OCI-LY3 (cell line): Measurements from ENCODE around the gene EFCAB11.

ENCODE experiments used
- H2AFZ ChIP-seq: fragments of 200-600, 300-600 bp; shearing (Covaris generic); 2 replicates; pipeline ENCODE4 v1.6.0; 2014; ENCODE audit warnings: antibody characterized with exemption, low read depth, low read length
- H3K27ac ChIP-seq: fragments of 200-600, 300-600 bp; sonication (generic); 2 replicates; pipeline ENCODE4 v1.5.1; 2014; ENCODE audit warnings: mild to moderate bottlenecking, low read length, moderate library complexity, mixed read lengths
- H3K27me3 ChIP-seq: fragments of 200-600, 300-600 bp; sonication (generic); 2 replicates; pipeline ENCODE4 v1.6.1; 2014; ENCODE audit warnings: low read depth, low read length, mixed read lengths
- H3K36me3 ChIP-seq: fragments of 200-600, 300-600 bp; sonication (generic); replicated peaks from 2 replicates; pipeline ENCODE3; 2014; ENCODE audit warnings: low read depth, low read length, mixed read lengths
- H3K4me1 ChIP-seq: fragments of 300-600, 200-600 bp; sonication (generic); 2 replicates; pipeline ENCODE4 v1.6.1; 2014; ENCODE audit warnings: low read length, mixed read lengths
- H3K4me2 ChIP-seq: fragments of 200-600, 300-600 bp; sonication (generic); 2 replicates; pipeline ENCODE4 v1.6.1; 2014; ENCODE audit warnings: low read length, mixed read lengths
- H3K4me3 ChIP-seq: fragments of 300-600, 200-600 bp; sonication (generic); 2 replicates; pipeline ENCODE4 v1.5.1; 2014; ENCODE audit warnings: antibody characterized with exemption, mild to moderate bottlenecking, low read length, moderate library complexity
- H3K79me2 ChIP-seq: fragments of 300-600, 200-600 bp; shearing (Covaris generic); 2 replicates; pipeline ENCODE4 v1.6.1; 2014; ENCODE audit warnings: mild to moderate bottlenecking, low read length, mixed read lengths
- H3K9ac ChIP-seq: fragments of 300-600, 200-600 bp; shearing (Covaris generic); 2 replicates; pipeline ENCODE4 v1.6.0; 2014; ENCODE audit warnings: mild to moderate bottlenecking, low read length, moderate library complexity
- H3K9me3 ChIP-seq: fragments of 200-600, 300-600 bp; shearing (Covaris generic); 2 replicates; pipeline ENCODE4 v1.6.1; 2014; ENCODE audit warnings: low read length, mixed read lengths; ENCODE audit not compliant: insufficient read depth
- H4K20me1 ChIP-seq: fragments of 200-600, 300-600 bp; sonication (generic); 2 replicates; pipeline ENCODE4 v1.6.1; 2016; ENCODE audit warnings: low read length, mixed read lengths; ENCODE audit not compliant: insufficient read depth
- EZH2phosphoT487 ChIP-seq: fragments of 200-600 bp; shearing (Covaris generic); IDR thresholded peaks from 2 replicates; pipeline ENCODE4 v1.6.1; 2018; ENCODE audit warnings: antibody characterized with exemption, mixed run types, low read depth
- TF ChIP-seq, protein P1 (sequence below): fragments of 200-600, 300-600 bp; sonication (generic); IDR thresholded peaks from 2 replicates; pipeline ENCODE4 v1.5.1; 2014; ENCODE audit warnings: antibody characterized with exemption, low read length, low read depth

EFCAB11 gene

GRCh38 chr14:89920056-89920455 lies 34.5 kb downstream of the EFCAB11 start:
- H3K9ac ChIP-seq = no peak overlapping the region
- TF ChIP-seq, protein P1, sequence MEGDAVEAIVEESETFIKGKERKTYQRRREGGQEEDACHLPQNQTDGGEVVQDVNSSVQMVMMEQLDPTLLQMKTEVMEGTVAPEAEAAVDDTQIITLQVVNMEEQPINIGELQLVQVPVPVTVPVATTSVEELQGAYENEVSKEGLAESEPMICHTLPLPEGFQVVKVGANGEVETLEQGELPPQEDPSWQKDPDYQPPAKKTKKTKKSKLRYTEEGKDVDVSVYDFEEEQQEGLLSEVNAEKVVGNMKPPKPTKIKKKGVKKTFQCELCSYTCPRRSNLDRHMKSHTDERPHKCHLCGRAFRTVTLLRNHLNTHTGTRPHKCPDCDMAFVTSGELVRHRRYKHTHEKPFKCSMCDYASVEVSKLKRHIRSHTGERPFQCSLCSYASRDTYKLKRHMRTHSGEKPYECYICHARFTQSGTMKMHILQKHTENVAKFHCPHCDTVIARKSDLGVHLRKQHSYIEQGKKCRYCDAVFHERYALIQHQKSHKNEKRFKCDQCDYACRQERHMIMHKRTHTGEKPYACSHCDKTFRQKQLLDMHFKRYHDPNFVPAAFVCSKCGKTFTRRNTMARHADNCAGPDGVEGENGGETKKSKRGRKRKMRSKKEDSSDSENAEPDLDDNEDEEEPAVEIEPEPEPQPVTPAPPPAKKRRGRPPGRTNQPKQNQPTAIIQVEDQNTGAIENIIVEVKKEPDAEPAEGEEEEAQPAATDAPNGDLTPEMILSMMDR = no peak
- no peak for TF ChIP-seq EZH2phosphoT487
- H3K79me2 ChIP-seq = no peaks in the 10 kb centered on the region
- H2AFZ ChIP-seq = no peak overlapping the region
- H3K36me3 ChIP-seq = peaks cover 5% of the 10 kb centered on the region
- no peak overlapping the region for H3K4me2 ChIP-seq
- no peaks in the 10 kb centered on the region for H3K27me3 ChIP-seq
- H3K4me1 ChIP-seq = peaks cover 2% of the 10 kb centered on the region; the same call in 1 of the 2 replicates
- H3K27ac ChIP-seq = no peak overlapping the region
- H3K4me3 ChIP-seq = no peak overlapping the region
- H4K20me1 ChIP-seq = no peaks in the 10 kb centered on the region
- H3K9me3 ChIP-seq = no peaks in the 10 kb centered on the region

- Histone ChIP-seq H3K27me3 (no peaks in the 10 kb centered on the region), H3K79me2 (no peaks in the 10 kb centered on the region), H3K27ac (no peak overlapping the region), H3K9me3 (no peaks in the 10 kb centered on the region), H4K20me1 (no peaks in the 10 kb centered on the region), H3K9ac (no peak overlapping the region), H3K36me3 (no peaks in the 10 kb centered on the region), H3K4me3 (no peak overlapping the region), H2AFZ (no peak overlapping the region), H3K4me1 (peaks cover 3% of the 10 kb centered on the region; the same call in 1 of the 2 replicates), H3K4me2 (no peak overlapping the region)
- TF ChIP-seq, protein P1 = no peak
- TF ChIP-seq EZH2phosphoT487 = no peak
These were observed 35.8 kb downstream of the EFCAB11 start for GRCh38 chr14:89918721-89919120.

DNA sequence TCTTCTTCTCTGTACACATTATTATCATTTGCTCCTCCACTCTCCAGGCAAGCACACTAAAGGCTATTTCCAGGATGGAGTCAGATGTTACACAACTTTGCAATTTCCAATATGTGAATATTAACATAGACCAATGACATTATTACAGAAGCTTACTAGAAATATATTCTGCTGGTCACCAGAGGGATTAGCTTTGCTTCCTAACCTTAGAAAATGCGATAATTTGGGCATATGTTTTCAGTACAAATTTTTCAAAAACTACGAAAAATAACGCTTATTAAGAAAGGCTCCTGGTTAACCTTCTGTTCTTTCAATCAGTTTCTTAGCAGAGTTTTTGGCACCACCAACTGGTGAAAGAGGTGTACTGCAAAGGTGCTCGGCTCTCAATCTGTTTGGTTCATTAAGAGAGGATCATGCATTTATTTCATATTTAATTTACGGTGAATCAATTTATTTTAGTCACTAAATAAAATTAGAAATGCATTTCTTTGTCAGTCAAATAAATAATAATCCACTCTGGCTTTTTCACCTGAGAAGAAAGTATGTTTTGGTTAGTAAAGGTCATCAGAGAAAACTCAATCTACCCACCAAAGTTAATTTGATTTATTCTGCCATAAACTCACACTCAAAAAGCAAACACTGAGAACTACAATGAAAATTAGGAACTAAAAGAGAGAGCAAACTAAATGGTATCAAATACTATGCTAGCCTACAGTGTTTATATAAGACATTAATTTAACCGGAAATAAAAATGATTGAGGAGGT lies 39.2 kb downstream of the EFCAB11 start:
- H3K4me1 ChIP-seq = peaks cover 3% of the 10 kb centered on the region; the same call in 1 of the 2 replicates
- H2AFZ ChIP-seq = no peak overlapping the region
- no peak overlapping the region for H3K4me3 ChIP-seq
- no peaks in the 10 kb centered on the region for H3K79me2 ChIP-seq
- H3K36me3 ChIP-seq = no peaks in the 10 kb centered on the region
- H3K9ac ChIP-seq = no peak overlapping the region
- H3K4me2 ChIP-seq = peak overlapping the region; percentile 44
- H3K9me3 ChIP-seq = no peaks in the 10 kb centered on the region
- no peak overlapping the region for H3K27ac ChIP-seq
- no peaks in the 10 kb centered on the region for H4K20me1 ChIP-seq
- H3K27me3 ChIP-seq = no peaks in the 10 kb centered on the region
- TF ChIP-seq, protein P1 = peak; percentile 94
- no peak for TF ChIP-seq EZH2phosphoT487

DNA sequence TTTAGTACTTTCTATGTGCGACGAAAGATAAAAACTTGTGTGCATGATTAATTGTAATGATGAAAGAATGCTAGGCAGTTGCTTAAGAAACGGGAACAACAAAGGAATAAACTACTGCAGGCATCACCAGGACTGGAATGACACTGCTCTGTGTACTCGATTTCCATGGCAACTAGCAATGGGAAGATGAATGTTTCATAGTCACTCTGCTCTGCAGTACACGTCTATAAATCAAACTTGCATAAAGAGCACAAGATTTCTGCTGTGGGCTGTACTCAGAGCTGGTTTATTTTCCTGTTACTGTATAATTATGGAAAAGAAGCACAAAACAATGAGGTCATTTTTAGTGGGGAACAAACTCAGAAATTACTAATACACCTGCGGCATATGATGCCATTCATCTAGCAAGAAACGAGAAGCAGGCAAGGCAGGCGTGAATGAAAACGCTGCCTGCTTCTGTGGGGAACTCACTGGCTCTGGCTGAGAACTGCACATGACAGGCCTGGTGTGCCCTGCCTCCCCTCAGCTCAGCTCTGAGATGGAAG lies 41.8 kb downstream of the EFCAB11 start:
- Histone ChIP-seq H3K4me1 (peaks cover 3% of the 10 kb centered on the region; the same call in 1 of the 2 replicates), H3K36me3 (no peaks in the 10 kb centered on the region), H3K4me2 (no peak overlapping the region), H3K27me3 (no peaks in the 10 kb centered on the region), H3K79me2 (no peaks in the 10 kb centered on the region), H3K9me3 (no peaks in the 10 kb centered on the region), H4K20me1 (no peaks in the 10 kb centered on the region), H3K4me3 (no peak overlapping the region), H3K27ac (no peak overlapping the region), H3K9ac (no peak overlapping the region), H2AFZ (no peak overlapping the region)
- TF ChIP-seq, protein P1 = no peak
- TF ChIP-seq EZH2phosphoT487 = no peak
